Heart left ventricle (tissue), 16 donors: ENCODE results near the gene GRIN2C. TPM values are rescaled to one million over a fixed set of nuclear protein-coding genes. Genes with fewer than 3 reads are reported as not detected.

Source experiments
- ATAC-seq, 4 donors: fragments of 200-7000 bp; cut with Tn5 transposase; one replicate each; pipeline ENCODE4 v1.9.1; 2020 to 2022; ENCODE audit warnings: moderate library complexity in 4 of 4, mild to moderate bottlenecking in 3 of 4, moderate number of reproducible peaks in 1 of 4
- DNase-seq, 5 donors: peaks; one replicate each; pipeline ENCODE4 v3.0.0-alpha.2; 2020
- H3K27ac ChIP-seq, 12 donors: fragments of 200-600 bp; sonication (generic) in 4 of 12; one replicate each; pipeline versions ENCODE4 v1.5.0 to v1.8.0; 2016 to 2022; ENCODE audit warnings: mild to moderate bottlenecking in 2 of 12
- H3K27me3 ChIP-seq, 9 donors: fragments of 200-600 bp; sonication (generic) in 2 of 9; one replicate each; pipeline versions ENCODE4 v1.5.1 to v1.8.0; 2016 to 2022; ENCODE audit warnings: mild to moderate bottlenecking in 3 of 9
- H3K36me3 ChIP-seq, 9 donors: fragments of 200-600 bp; sonication (generic) in 2 of 9; one replicate each; pipeline versions ENCODE4 v1.5.0 to v1.8.0; 2018 to 2022; ENCODE audit warnings: mild to moderate bottlenecking in 2 of 9
- H3K4me1 ChIP-seq, 12 donors: fragments of 200-600 bp; sonication (generic) in 4 of 12; one replicate each; pipeline versions ENCODE4 v1.5.0 to v1.8.0; 2016 to 2022; ENCODE audit warnings: mild to moderate bottlenecking in 3 of 12
- H3K4me3 ChIP-seq, 12 donors: fragments of 200-600 bp; sonication (generic) in 4 of 12; one replicate each; pipeline versions ENCODE4 v1.5.0 to v1.8.0; 2017 to 2022; ENCODE audit warnings: mild to moderate bottlenecking in 9 of 12, moderate library complexity in 4 of 12
- H3K9me3 ChIP-seq, 12 donors: fragments of 200-600 bp; sonication (generic) in 4 of 12; one replicate each; pipeline versions ENCODE4 v1.5.0 to v1.8.0; 2016 to 2022; ENCODE audit warnings: mild to moderate bottlenecking in 1 of 12
- POLR2A ChIP-seq, 2 donors: fragments of 450-650 bp; IDR thresholded peaks; one replicate each; pipeline ENCODE4 v1.6.1; 2017; ENCODE audit warnings: antibody characterized with exemption in 2 of 2, mild to moderate bottlenecking in 2 of 2, moderate library complexity in 2 of 2
- WGBS, 4 donors: extraction: QIAGEN DNeasy Blood & Tissue Kit in 2 of 4; methylation state at CpG; one replicate each; pipeline versions ENCODE4 v1.1.5 to v1.1.7; 2013 to 2018; 5-methylcytosine and 5-hydroxymethylcytosine counted together
- intact Hi-C, 10 donors: fragments of 100-400 bp; cut with DNase I; formaldehyde crosslinking; loops; one replicate each; pipeline versions ENCODE4 v1.11.1 to v1.14.2; 2022
- polyA plus RNA-seq, 2 donors: library from polyadenylated mRNA; stranded (reverse); fragments of 200-250 nt; gene quantifications; one replicate each; pipeline ENCODE4 v1.2.3, GENCODE V29; 2013
- total RNA-seq, 9 donors: library from RNA; depleted of rRNA in 2 of 9; stranded (reverse); fragments of >200 nt in 2 of 9; fragmentation: NEBNext Ultra II Directional in 3 of 9; extraction: Animal tissue kit (Norgen Biotek cat#: 25700) in 3 of 9; gene quantifications; one replicate each; pipeline versions ENCODE4 v1.1.0 to v1.2.4, GENCODE V29; 2016 to 2023
- TF ChIP-seq, protein P1 (sequence below), 12 donors: fragments of 200-600 bp; sonication (generic) in 4 of 12; IDR thresholded peaks; one replicate each; pipeline versions ENCODE4 v1.5.0 to v1.8.0; 2018 to 2022; ENCODE audit warnings: antibody characterized with exemption in 12 of 12, mild to moderate bottlenecking in 5 of 12
- donor health status: ischemic (EF 13 %, LVEDD 7.1; RV severe dilation, severe dysfunction).
- donor health status: healthy with polysubstance abuse.
- donor health status: DM: no; HTN: yes; CAD: no.
- donor health status: DM: no; HTN: no; CAD: no.
- donor health status: ischemic (EF 25% LVEDD 6.9; RV normal size, moderate dysfunction).
- donor health status: ischemic (EF 25% LVEDD 5.7; RV mildly dilated, moderate dysfunction).
- donor health status: healthy.
- donor health status: DM: yes; HTN: yes; CAD: no.
- donor health status: ischemic (EF 35%, LVEDD 5.7; RV mildly dilated, moderate dysfunction).
- donor health status: nonischemic (EF 11% LVEDD 7.7; RV severe dilation, severe dysfunction).
- donor health status: DM: yes; HTN: yes; CAD: no.
- donor health status: PGD.
- donor health status: ischemic (EF 29% LVEDD 5.4; RV normal size, mild dysfunction).
- donor health status: nonischemic (EF 23%, LVEDD 6.1; RV moderate dilation, normal function).

Gene GRIN2C
- total and polyA plus RNA-seq, 11 donors: 0.09 to 3.1 (median 0.40) TPM

DNA sequence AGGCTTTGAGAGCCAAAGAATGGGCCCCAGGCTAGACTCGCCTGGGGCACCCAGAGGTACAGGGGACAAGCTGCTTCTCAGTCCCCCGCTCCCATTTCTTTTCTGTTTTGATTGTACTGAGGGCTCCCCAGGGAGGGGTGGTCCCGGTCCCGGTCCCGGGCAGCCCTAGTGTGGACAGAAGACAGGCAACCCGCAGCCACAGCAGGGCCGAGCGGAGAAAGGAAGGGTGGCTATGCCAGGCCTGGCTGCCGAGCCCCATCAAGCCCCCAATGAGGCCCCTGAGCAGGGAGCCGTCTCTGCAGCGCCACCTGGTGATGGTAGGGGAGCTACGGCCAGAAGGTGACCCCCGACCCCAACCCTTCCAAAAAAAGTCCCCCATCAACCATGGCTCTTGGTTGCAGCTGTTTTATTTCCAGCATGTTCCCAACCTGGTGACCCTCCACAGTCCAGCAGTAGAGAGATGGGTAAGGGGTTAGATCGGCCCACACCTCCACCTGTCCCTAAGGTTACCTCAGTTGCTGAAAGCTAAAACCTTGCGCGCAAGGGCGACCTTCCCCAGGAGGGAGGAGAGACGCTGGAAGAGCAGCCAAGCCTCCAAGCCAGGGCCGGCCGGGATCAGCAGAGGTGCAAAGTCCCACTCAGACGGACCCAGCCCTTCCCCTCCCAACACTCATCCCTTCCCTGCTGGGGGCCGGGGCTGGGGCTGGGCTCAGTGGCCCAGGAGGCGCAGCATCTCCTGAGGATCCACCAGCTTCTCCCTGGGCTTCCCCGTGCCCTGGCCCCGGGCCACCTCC, 2.6 kb upstream of the GRIN2C start:
- DNase-seq: peak in 4 of 5 donors; percentile 60 to 85 (median 69)
- intact Hi-C loops: loop anchor here in 9 of 10 donors (1.0 to 10.0 kb wide), 5 partner anchors 20 to 208 kb away; no protein-coding TSS in a partner anchor
- WGBS, 4 donors: 41 to 82% (median 47%) methylated on average over 13 to 25 of the region's 25 CpGs
- peak overlapping the region in 1 of 12 donors; percentile 24 for H3K27ac ChIP-seq
- TF ChIP-seq, protein P1, sequence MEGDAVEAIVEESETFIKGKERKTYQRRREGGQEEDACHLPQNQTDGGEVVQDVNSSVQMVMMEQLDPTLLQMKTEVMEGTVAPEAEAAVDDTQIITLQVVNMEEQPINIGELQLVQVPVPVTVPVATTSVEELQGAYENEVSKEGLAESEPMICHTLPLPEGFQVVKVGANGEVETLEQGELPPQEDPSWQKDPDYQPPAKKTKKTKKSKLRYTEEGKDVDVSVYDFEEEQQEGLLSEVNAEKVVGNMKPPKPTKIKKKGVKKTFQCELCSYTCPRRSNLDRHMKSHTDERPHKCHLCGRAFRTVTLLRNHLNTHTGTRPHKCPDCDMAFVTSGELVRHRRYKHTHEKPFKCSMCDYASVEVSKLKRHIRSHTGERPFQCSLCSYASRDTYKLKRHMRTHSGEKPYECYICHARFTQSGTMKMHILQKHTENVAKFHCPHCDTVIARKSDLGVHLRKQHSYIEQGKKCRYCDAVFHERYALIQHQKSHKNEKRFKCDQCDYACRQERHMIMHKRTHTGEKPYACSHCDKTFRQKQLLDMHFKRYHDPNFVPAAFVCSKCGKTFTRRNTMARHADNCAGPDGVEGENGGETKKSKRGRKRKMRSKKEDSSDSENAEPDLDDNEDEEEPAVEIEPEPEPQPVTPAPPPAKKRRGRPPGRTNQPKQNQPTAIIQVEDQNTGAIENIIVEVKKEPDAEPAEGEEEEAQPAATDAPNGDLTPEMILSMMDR (IDR thresholded peaks at IDR 0.05): peak; percentile 52 to 79 (median 66)
- no peak for TF ChIP-seq POLR2A (IDR thresholded peaks at IDR 0.05)
- peak in 3 of 4 donors; percentile 8 to 53 (median 38) for ATAC-seq
- H3K27me3 ChIP-seq: peaks cover 24 to 47% (median 36%) of the 10 kb centered on the region in 9 donors
- peak overlapping the region in 10 of 12 donors; percentile 22 to 51 (median 36) for H3K4me3 ChIP-seq
- H3K4me1 ChIP-seq: peaks cover 8 to 36% (median 17%) of the 10 kb centered on the region in 12 donors
- no peaks in the 10 kb centered on the region for H3K9me3 ChIP-seq
- H3K36me3 ChIP-seq: peaks cover 0 to 3% (median 0%) of the 10 kb centered on the region in 9 donors

DNA sequence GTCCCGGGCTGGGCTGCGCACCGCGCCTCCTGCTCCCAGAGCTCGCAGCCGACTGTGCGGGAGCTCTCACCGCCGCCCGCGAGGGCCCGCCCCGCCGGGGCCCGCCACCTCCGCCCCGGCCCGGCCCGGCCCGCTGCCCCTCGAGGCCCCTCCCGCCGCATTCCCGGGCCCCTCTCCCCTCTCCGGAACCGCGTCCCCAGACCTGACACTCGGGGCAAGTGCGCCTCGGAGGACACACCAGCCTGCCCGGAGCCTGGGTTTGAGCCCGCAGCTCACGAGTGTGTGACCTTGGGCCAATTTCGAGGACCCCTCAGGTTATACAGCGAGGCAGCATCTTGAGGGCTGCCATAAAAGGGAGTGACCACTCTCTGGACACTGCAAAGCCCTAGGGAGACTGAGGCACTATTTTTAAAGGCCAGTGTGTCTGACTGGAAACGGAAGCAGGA, 2.0 kb upstream of the GRIN2C start:
- no peaks in the 10 kb centered on the region for H3K9me3 ChIP-seq
- intact Hi-C loops: loop anchor here in 9 of 10 donors (1.0 to 10.0 kb wide), 5 partner anchors 19 to 207 kb away; no protein-coding TSS in a partner anchor
- H3K4me3 ChIP-seq: peak overlapping the region in 10 of 12 donors; percentile 22 to 51 (median 36)
- WGBS, 4 donors: 3 to 18% (median 5%) methylated on average over 3 to 36 of the region's 36 CpGs
- H3K27ac ChIP-seq: no peak overlapping the region
- peaks cover 8 to 36% (median 17%) of the 10 kb centered on the region in 12 donors for H3K4me1 ChIP-seq
- TF ChIP-seq POLR2A (IDR thresholded peaks at IDR 0.05): no peak
- TF ChIP-seq, protein P1 (IDR thresholded peaks at IDR 0.05): no peak
- ATAC-seq (peak in 1 of 4 donors; percentile 38), DNase-seq (no peak)
- H3K27me3 ChIP-seq: peaks cover 24 to 49% (median 36%) of the 10 kb centered on the region in 9 donors
- peaks cover 0 to 3% (median 0%) of the 10 kb centered on the region in 9 donors for H3K36me3 ChIP-seq

DNA sequence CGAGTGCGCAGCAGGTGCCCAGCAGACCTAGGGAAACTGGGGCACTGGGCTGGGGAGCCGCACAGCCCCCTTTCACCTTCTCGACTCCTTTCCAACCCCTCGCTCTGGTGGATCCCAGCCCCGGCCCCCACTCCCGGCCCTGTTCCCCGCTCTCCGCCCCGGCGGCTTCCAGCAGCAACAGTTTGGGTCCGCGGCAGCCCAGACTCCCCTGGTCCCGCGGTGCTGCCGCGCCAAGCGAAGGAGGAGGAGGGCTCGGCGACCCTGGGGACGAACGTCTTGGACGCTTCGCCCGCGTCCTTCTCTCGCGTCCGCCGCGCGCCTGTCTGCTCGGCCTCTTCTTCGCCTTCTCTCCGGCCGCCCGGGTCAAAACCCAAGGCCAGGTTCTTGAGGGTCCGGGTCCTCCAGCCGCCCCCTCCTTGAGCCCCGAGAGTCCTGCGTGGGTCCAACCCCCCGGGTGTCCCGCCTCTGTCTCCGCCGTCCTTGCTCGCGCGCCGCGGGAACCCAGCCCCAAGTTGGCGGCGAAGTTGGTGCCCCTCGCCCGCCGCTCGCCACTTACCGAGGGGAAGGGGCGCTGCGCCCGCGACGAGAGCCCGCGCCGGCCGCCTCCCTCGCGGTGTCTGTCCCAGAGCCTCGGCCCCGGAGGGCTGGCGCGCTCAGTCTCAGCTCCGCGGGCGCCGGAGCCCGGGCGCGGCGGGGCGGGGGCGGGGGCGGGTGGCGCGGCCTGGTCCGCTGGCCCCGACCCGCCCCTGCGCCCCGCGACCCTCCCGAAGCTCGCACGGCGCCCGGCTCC, 1.4 kb upstream of the GRIN2C start:
- ATAC-seq (no peak), DNase-seq (no peak)
- intact Hi-C loops: loop anchor here in 8 of 10 donors (5.0 to 10.0 kb wide), 3 partner anchors 119 to 206 kb away; no protein-coding TSS in a partner anchor
- TF ChIP-seq, protein P1 (IDR thresholded peaks at IDR 0.05): no peak
- TF ChIP-seq POLR2A (IDR thresholded peaks at IDR 0.05): no peak
- Histone ChIP-seq H3K27ac (peak overlapping the region in 1 of 12 donors; percentile 26), H3K4me1 (peaks cover 8 to 36% (median 17%) of the 10 kb centered on the region in 12 donors), H3K9me3 (no peaks in the 10 kb centered on the region), H3K4me3 (peak overlapping the region; percentile 23 to 54 (median 45)), H3K27me3 (peaks cover 24 to 50% (median 36%) of the 10 kb centered on the region in 9 donors), H3K36me3 (peaks cover 0 to 3% (median 0%) of the 10 kb centered on the region in 9 donors)
- 0 to 2% (median 1%) methylated on average over 3 to 96 of the region's 96 CpGs for whole genome bisulfite sequencing, 4 donors
